GM18498 (cell line): ENCODE data around the gene TMEM223.
A peak's percentile ranks its signal among the peaks of the same experiment; 100 is the strongest.
"Not testable (repeated sequence)": the region's sequence is repeated elsewhere in the genome, so short reads cannot be mapped to it uniquely, and the experiment has no call there.

Experiments used
- ATAC-seq: cut with Tn5 transposase; IDR thresholded peaks from one replicate; pipeline ENCODE4 v1.9.1; 2021; ENCODE audit warnings: mild to moderate bottlenecking, moderate library complexity; ENCODE audit not compliant: unreplicated experiment

TMEM223 gene

DNA sequence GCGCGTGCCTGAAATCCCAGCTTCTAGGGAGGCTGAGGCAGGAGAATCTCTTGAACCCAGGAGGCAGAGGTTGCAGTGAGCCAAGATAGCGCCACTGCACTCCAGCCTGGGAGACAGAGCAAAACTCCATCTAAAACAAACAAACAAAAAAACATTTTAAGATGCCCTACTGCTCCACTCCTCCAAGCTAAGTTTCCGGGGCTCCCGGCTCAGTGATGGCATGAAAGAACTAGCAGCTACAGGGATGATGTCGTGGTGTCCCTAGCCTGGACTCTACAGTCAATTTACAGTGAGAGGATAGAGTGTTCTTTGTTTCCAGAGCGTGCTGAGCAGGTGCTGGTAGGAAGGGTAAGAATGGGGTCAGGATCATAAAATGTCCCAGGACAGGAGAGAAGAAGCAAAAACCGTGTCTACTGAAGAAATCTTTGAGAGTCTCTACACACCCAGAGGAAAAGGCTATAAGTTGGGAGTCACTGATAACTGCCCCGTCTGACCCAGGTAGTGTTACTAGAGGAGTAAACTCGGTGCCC lies 36.7 kb downstream of the TMEM223 start:
- no peak for ATAC-seq

- peak; percentile 94 for ATAC-seq
These were observed 37.8 kb downstream of the TMEM223 start, which contains the start of gene ZBTB3 for GRCh38 chr11:62753736-62754603. ZBTB3 (minus strand) TSS chr11:62754160; CDS start chr11:62753664, 496 bp downstream.

GRCh38 chr11:62752994-62753735 lies 38.6 kb downstream of the TMEM223 start:
- ATAC-seq, result peak; percentile 2

GRCh38 chr11:62752177-62752785 lies 39.5 kb downstream of the TMEM223 start:
- ATAC-seq, result no peak

- not testable (repeated sequence) for ATAC-seq
These were observed 41.9 kb downstream of the TMEM223 start for GRCh38 chr11:62749931-62750330.

DNA sequence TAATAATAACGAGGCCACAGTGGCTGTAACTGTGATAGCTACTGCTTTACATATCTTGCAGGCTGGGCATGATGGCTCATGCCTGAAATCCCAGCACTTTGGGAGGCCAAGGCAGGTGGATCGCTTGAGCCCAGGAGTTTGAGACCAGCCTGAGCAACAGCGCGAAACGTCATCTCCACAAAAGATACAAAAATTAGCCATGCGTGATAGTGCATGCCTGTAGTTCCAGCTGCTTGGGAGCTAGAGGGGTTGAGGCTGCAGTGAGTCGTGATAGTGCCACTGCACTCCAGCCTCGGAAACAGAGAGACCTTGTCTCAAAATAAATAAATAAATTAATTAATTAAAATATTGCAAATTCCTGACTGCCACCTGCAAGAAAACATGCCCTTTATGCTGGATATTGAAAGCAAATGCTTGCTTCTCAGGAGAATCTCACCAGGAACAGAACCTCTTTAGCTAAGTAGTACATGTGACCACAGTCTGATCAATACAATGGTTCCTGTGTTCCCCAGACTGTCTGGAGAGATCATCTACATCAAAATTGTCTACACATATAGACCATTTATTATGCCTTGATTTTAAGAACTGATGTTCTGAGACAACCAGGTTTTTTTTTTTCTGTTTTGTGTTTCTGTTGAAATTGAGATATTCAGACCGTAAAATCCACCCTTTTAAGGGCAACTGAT lies 44.2 kb downstream of the TMEM223 start:
- no peak for ATAC-seq
